ENCODE data around the gene HDAC4. TPM values are rescaled to one million over a fixed set of nuclear protein-coding genes. Genes with fewer than 3 reads are reported as not detected.

Gene HDAC4
- total RNA-seq, 1 experiment from 2014 or later = 21.8 TPM

- Mint-ChIP-seq H3K27me3 (ENCODE audit: insufficient read depth, unreplicated experiment) (peaks cover 30% of the 10 kb centered on the region), H3K36me3 (ENCODE audit: insufficient read depth, unreplicated experiment) (no peaks in the 10 kb centered on the region), H3K9me3 (ENCODE audit: unreplicated experiment) (no peaks in the 10 kb centered on the region), H3K27ac (ENCODE audit: low read depth, unreplicated experiment) (no peak overlapping the region), H3K4me3 (ENCODE audit: unreplicated experiment) (no peak overlapping the region), H3K4me1 (ENCODE audit: insufficient read depth, unreplicated experiment) (peaks cover 9% of the 10 kb centered on the region)
- intact Hi-C loops (cut with micrococcal nuclease) = no loop called here
- POLR2A ChIA-PET = interaction anchor here (0.7 to 1.0 kb wide), 2 partner anchors 25 to 32 kb away, joined by 3 read pairs; no protein-coding TSS in a partner anchor
- peak; percentile 75 for DNase-seq (ENCODE audit: unreplicated experiment)
- CTCF ChIA-PET = interaction anchor here (0.8 kb wide), 1 partner anchor 32 kb away, joined by 3 read pairs; no protein-coding TSS in a partner anchor
- TF ChIP-seq, protein P1, sequence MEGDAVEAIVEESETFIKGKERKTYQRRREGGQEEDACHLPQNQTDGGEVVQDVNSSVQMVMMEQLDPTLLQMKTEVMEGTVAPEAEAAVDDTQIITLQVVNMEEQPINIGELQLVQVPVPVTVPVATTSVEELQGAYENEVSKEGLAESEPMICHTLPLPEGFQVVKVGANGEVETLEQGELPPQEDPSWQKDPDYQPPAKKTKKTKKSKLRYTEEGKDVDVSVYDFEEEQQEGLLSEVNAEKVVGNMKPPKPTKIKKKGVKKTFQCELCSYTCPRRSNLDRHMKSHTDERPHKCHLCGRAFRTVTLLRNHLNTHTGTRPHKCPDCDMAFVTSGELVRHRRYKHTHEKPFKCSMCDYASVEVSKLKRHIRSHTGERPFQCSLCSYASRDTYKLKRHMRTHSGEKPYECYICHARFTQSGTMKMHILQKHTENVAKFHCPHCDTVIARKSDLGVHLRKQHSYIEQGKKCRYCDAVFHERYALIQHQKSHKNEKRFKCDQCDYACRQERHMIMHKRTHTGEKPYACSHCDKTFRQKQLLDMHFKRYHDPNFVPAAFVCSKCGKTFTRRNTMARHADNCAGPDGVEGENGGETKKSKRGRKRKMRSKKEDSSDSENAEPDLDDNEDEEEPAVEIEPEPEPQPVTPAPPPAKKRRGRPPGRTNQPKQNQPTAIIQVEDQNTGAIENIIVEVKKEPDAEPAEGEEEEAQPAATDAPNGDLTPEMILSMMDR (IDR thresholded peaks at IDR 0.05; ENCODE audit: unreplicated experiment) = no peak
- no TSS peak for BruUV-seq (replicated peaks)
Measured at GRCh38 chr2:239006622-239007285, 394.1 kb downstream of the HDAC4 start.

DNA sequence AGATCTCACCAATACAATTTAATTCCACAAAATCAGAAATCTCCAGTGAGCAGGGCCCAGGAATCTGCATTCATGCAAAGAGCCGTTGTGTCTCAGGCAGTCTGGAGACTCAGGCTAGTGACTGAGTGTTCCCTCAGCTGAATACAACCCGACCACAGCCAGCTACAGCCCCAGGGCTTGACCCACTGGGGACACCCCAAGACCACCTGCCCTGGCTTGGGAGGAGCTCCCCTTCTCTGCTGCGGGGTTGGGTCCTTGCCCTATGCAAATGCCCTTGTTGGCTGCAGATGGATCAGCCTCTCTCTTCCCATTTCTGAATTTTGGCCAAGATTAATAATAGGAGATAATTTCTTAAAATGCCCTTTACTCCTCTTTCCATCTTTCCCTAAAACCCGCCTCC, 395.2 kb downstream of the HDAC4 start:
- DNase-seq (ENCODE audit: unreplicated experiment) = no peak
- CTCF ChIA-PET = no interaction called here
- H3K4me1 Mint-ChIP-seq (ENCODE audit: insufficient read depth, unreplicated experiment) = peaks cover 9% of the 10 kb centered on the region
- TF ChIP-seq, protein P1 (IDR thresholded peaks at IDR 0.05; ENCODE audit: unreplicated experiment) = no peak
- POLR2A ChIA-PET = no interaction called here
- no peak overlapping the region for H3K4me3 Mint-ChIP-seq (ENCODE audit: unreplicated experiment)
- no peaks in the 10 kb centered on the region for H3K36me3 Mint-ChIP-seq (ENCODE audit: insufficient read depth, unreplicated experiment)
- peaks cover 27% of the 10 kb centered on the region for H3K27me3 Mint-ChIP-seq (ENCODE audit: insufficient read depth, unreplicated experiment)
- no peaks in the 10 kb centered on the region for H3K9me3 Mint-ChIP-seq (ENCODE audit: unreplicated experiment)
- H3K27ac Mint-ChIP-seq (ENCODE audit: low read depth, unreplicated experiment) = no peak overlapping the region
- intact Hi-C loops (cut with micrococcal nuclease) = no loop called here
- no TSS peak for BruUV-seq (replicated peaks)

DNA sequence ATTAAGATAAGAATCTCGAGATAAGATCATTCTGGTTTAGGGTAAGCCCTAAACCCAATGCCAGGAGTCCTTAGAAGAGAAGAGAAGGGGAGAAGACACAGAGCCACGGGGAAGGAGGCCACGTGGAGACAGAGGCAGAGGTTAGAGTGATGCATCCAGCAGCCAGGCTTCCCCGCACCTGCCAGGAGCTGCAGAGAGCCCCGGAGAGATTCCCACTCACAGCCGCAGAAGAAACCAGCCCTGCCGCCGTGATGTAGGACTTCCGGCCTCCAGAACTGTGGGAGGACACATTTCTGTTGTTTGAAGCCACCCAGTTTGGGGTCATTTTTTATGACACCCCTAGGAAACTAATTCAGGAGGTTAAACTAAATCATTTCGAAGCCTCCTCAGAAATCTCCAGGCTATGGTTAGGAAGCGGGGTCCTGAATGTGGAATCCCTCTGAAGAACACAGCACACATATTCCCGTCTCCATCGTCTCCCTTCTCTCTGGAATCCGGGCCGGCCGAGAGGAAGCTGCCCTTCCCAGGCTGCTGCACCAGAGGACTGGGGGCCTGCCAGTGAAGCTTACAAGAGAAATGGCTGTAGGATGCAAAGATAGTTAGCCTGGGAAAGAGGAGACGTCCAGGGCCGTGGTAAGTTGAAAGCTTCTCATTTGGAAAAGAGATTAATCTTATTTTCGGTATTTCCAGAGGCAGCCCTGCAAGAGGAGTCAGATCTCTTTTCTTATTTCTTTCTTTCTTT, 396.4 kb downstream of the HDAC4 start:
- Mint-ChIP-seq H3K4me3 (ENCODE audit: unreplicated experiment) (no peak overlapping the region), H3K27me3 (ENCODE audit: insufficient read depth, unreplicated experiment) (peaks cover 18% of the 10 kb centered on the region), H3K9me3 (ENCODE audit: unreplicated experiment) (no peaks in the 10 kb centered on the region), H3K36me3 (ENCODE audit: insufficient read depth, unreplicated experiment) (no peaks in the 10 kb centered on the region), H3K4me1 (ENCODE audit: insufficient read depth, unreplicated experiment) (peaks cover 9% of the 10 kb centered on the region), H3K27ac (ENCODE audit: low read depth, unreplicated experiment) (no peak overlapping the region)
- intact Hi-C loops (cut with micrococcal nuclease) = no loop called here
- no peak for DNase-seq (ENCODE audit: unreplicated experiment)
- POLR2A ChIA-PET = interaction anchor here (0.7 to 0.8 kb wide), 2 partner anchors 24 to 1296 kb away, joined by 3 read pairs; no protein-coding TSS in a partner anchor
- TF ChIP-seq, protein P1 (IDR thresholded peaks at IDR 0.05; ENCODE audit: unreplicated experiment) = no peak
- CTCF ChIA-PET = interaction anchor here (1.0 kb wide), 1 partner anchor 30 kb away, joined by 3 read pairs; no protein-coding TSS in a partner anchor
- no TSS peak for BruUV-seq (replicated peaks)

DNA sequence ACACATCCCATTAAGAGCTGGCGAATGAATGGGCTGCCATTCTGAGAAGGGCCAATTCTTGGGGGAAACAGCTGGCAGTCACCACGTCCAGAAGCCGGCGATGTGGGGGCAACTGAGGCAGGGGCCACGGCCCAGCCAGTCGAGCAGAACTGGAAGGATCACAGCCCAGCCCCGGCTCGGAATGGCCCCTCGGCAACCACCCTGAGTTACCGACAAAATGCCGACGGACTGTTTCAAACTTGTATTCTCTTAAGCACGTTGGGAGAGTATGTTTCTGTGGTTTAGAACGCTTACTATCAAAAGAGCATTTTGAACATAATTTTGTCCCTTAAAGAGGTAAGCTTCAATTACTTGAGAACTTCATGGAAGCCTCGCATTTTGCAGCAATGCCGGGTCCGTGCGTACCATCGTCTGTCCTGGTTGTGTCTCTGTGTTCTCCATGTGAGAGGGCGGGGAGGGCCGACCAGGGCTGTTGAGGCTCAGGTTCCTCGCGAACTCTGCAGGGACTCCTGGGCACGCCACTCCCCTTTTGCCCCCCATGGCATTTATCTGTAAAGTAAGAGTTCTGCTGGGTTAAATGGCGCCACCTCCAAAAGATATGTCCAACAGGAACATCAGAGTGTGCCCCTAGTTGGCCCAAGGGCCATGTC, 397.1 kb downstream of the HDAC4 start:
- TF ChIP-seq, protein P1 (IDR thresholded peaks at IDR 0.05; ENCODE audit: unreplicated experiment) = no peak
- Mint-ChIP-seq H3K27me3 (ENCODE audit: insufficient read depth, unreplicated experiment) (peaks cover 11% of the 10 kb centered on the region), H3K4me1 (ENCODE audit: insufficient read depth, unreplicated experiment) (peaks cover 9% of the 10 kb centered on the region), H3K27ac (ENCODE audit: low read depth, unreplicated experiment) (no peak overlapping the region), H3K4me3 (ENCODE audit: unreplicated experiment) (no peak overlapping the region), H3K9me3 (ENCODE audit: unreplicated experiment) (no peaks in the 10 kb centered on the region), H3K36me3 (ENCODE audit: insufficient read depth, unreplicated experiment) (no peaks in the 10 kb centered on the region)
- DNase-seq (ENCODE audit: unreplicated experiment) = no peak
- ChIA-PET POLR2A (interaction anchor here (0.7 to 1.2 kb wide), 2 partner anchors 20 to 29 kb away, joined by 3 to 4 read pairs; no protein-coding TSS in a partner anchor), CTCF (interaction anchor here (0.7 to 0.9 kb wide), 3 partner anchors 21 to 130 kb away, joined by 3 read pairs; no protein-coding TSS in a partner anchor)
- no TSS peak for BruUV-seq (replicated peaks)
- intact Hi-C loops (cut with micrococcal nuclease) = no loop called here
